Psoas muscle (tissue), 8 donors: Measurements from ENCODE around the gene RBFOX2. TPM values are rescaled to one million over a fixed set of nuclear protein-coding genes. Genes with fewer than 3 reads are reported as not detected.
A peak's percentile ranks its signal among the peaks of the same experiment; 100 is the strongest.
"Not testable (repeated sequence)": the region's sequence is repeated elsewhere in the genome, so short reads cannot be mapped to it uniquely, and the experiment has no call there.

ENCODE experiments used
- ATAC-seq, 4 donors: fragments of 200-7000 bp; cut with Tn5 transposase; one replicate each; pipeline ENCODE4 v1.9.1; 2020; ENCODE audit warnings: moderate library complexity in 3 of 4, mild to moderate bottlenecking in 2 of 4
- DNase-seq, 2 donors: peaks; one replicate each; pipeline ENCODE4 v3.0.0-alpha.2; 2020
- H3K27ac ChIP-seq: fragments of 200-600 bp; one replicate; pipeline ENCODE4 v1.8.0; 2022
- H3K27me3 ChIP-seq, 3 donors: fragments of 200-600 bp in 1 of 3; one replicate each; pipeline versions ENCODE4 v1.6.1 to v1.8.0; 2013 to 2022; ENCODE audit warnings: low read length in 2 of 3, mild to moderate bottlenecking in 2 of 3, moderate library complexity in 1 of 3; ENCODE audit not compliant: insufficient read depth in 3 of 3
- H3K36me3 ChIP-seq, 2 donors: fragments of 200-600 bp in 1 of 2; one replicate each; pipeline versions ENCODE4 v1.6.1 to v1.8.0; 2013 to 2022; ENCODE audit warnings: low read depth in 1 of 2, mild to moderate bottlenecking in 1 of 2, moderate library complexity in 1 of 2; ENCODE audit not compliant: insufficient read depth in 1 of 2
- H3K4me1 ChIP-seq: fragments of 200-600 bp; one replicate; pipeline ENCODE4 v1.8.0; 2022
- H3K4me3 ChIP-seq: fragments of 200-600 bp; one replicate; pipeline ENCODE4 v1.8.0; 2022; ENCODE audit warnings: mild to moderate bottlenecking
- H3K9me3 ChIP-seq: fragments of 200-600 bp; one replicate; pipeline ENCODE4 v1.8.0; 2022
- CTCF ChIP-seq: fragments of 200-600 bp; IDR thresholded peaks from one replicate; pipeline ENCODE4 v1.8.0; 2022; ENCODE audit warnings: antibody characterized with exemption
- WGBS, 3 donors: extraction: QIAGEN DNeasy Blood & Tissue Kit; methylation state at CpG; one replicate each; pipeline versions ENCODE4 v1.1.6 to v1.1.7; 2013; 5-methylcytosine and 5-hydroxymethylcytosine counted together
- intact Hi-C, 2 donors: fragments of 100-400 bp; cut with DNase I; formaldehyde crosslinking; loops; one replicate each; pipeline versions ENCODE4 v1.11.0 to v1.14.2; 2022
- polyA plus RNA-seq, 3 donors: library from polyadenylated mRNA; stranded (reverse); fragments of 200-250 nt; gene quantifications; one replicate each; pipeline ENCODE4 v1.2.3, GENCODE V29; 2013
- total RNA-seq, 4 donors: library from RNA; stranded (reverse); fragmentation: NEBNext Ultra II Directional in 2 of 4; extraction: Animal tissue kit (Norgen Biotek cat#: 25700) in 2 of 4; gene quantifications; one replicate each; pipeline versions ENCODE4 v1.2.1 to v1.2.4, GENCODE V29; 2021 to 2023
- donor health status: healthy with polysubstance abuse.
- donor health status: DM: no; HTN: no; CAD: no; lungs with moderate emphysema.
- donor health status: Bipolar disorder and iron deficiency.
- donor health status: healthy.
- donor health status: DM: yes; HTN: yes; CAD: no.
- donor health status: DM: no; HTN: no; CAD: no.
- donor health status: DM: no; HTN: no; CAD: no.
- donor health status: DM: yes; HTN: yes; CAD: no.

The RBFOX2 gene
- total and polyA plus RNA-seq, 7 donors: 7.7 to 50.4 (median 28.4) TPM

DNA sequence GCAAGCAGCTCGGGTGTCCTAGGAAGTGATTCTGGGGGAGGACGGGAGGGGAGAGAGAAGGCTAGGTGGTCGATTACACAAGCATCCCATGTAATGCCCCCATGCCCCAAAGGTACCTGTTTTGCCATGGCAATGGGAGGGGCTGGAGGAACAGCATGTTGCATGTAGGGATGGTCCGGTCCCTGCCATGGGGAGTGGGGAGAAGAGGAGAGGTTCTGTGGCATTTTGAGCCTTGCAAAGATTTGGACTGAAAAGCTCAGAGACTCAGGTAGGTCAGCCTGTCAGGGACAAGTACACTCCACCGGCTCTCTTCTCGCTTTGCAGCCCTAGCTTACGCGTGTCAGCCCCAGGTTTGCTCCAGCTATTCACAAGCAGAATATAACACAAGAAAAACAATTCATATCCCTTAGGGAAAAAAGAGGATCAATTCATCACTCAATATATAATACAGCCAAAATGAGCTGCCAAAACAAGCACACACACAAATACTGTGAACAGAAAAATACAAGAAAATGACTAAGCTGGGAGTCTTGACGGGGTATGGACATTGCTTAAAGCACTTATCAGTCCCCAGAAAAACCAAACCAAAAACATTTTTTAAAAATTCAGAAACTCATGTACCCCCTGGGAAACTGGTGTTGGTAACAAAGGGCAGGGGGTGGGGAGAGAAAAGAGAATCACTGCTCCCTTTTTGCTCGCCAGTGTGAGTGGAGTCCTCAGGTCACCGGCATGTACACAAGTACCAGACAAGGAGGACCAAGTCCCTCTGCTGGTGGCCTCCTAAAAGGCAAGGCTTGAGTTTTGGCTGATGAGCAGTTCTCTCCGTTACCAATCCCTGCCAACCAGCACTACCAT is 289.3 kb downstream of the RBFOX2 start:
- DNase-seq (no peak), ATAC-seq (peak; percentile 34 to 59 (median 48))
- Histone ChIP-seq H3K36me3 (peaks cover 0 to 35% of the 10 kb centered on the region in 2 donors), H3K9me3 (no peaks in the 10 kb centered on the region), H3K27me3 (no peaks in the 10 kb centered on the region), H3K27ac (peak overlapping the region; percentile 91), H3K4me3 (no peak overlapping the region), H3K4me1 (peaks cover 36% of the 10 kb centered on the region)
- intact Hi-C loops: loop anchor here in 1 of 2 donors (5.0 kb wide), 1 partner anchor 52 kb away; no protein-coding TSS in a partner anchor
- WGBS, 3 donors: 72 to 77% (median 76%) methylated on average over 12 of the region's 12 CpGs
- TF ChIP-seq CTCF: peak; percentile 41

GRCh38 chr22:35737886-35738285 is 290.7 kb downstream of the RBFOX2 start:
- ATAC-seq, H3K27ac ChIP-seq, H3K9me3 ChIP-seq, H3K27me3 ChIP-seq, H3K4me3 ChIP-seq, DNase-seq: not testable (repeated sequence)
- WGBS, 3 donors: 90 to 96% (median 96%) methylated on average over 6 of the region's 6 CpGs
- peaks cover 34% of the 10 kb centered on the region for H3K4me1 ChIP-seq
- peaks cover 0 to 23% of the 10 kb centered on the region in 2 donors for H3K36me3 ChIP-seq
- intact Hi-C loops: loop anchor here in 1 of 2 donors (5.0 kb wide), 1 partner anchor 51 kb away; no protein-coding TSS in a partner anchor

DNA sequence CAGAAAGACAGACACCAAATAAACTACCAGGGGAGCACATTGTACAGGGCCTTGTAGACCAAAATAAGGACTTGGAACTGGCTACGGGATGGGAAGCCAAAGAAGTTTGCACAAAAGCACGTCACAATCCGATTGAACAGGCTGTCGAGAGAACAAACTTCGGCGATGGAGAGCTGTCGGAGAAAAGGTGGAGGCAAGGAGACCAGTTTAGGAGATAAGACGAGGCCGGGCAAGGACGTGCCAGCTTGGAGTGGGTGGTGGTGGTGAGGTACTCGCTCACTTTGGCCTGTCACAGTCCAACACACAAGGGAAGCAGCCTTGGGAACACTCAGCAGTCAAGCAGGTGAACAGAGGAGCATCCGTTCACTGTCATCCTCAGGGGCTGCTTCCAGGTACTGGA is 291.9 kb downstream of the RBFOX2 start:
- H3K4me3 ChIP-seq: no peak overlapping the region
- intact Hi-C loops: loop anchor here in 1 of 2 donors (5.0 kb wide), 1 partner anchor 49 kb away; no protein-coding TSS in a partner anchor
- H3K4me1 ChIP-seq: peaks cover 23% of the 10 kb centered on the region
- H3K9me3 ChIP-seq: no peaks in the 10 kb centered on the region
- no peak overlapping the region for H3K27ac ChIP-seq
- ATAC-seq: no peak
- H3K36me3 ChIP-seq: peaks cover 0 to 19% of the 10 kb centered on the region in 2 donors
- no peaks in the 10 kb centered on the region for H3K27me3 ChIP-seq
- WGBS, 3 donors: 62 to 78% (median 65%) methylated on average over 12 of the region's 12 CpGs
- TF ChIP-seq CTCF: no peak
- no peak for DNase-seq

GRCh38 chr22:35736166-35736565 is 292.5 kb downstream of the RBFOX2 start:
- peaks cover 0 to 19% of the 10 kb centered on the region in 2 donors for H3K36me3 ChIP-seq
- H3K9me3 ChIP-seq: no peaks in the 10 kb centered on the region
- H3K27me3 ChIP-seq: no peaks in the 10 kb centered on the region
- intact Hi-C loops: loop anchor here in 1 of 2 donors (5.0 kb wide), 1 partner anchor 49 kb away; no protein-coding TSS in a partner anchor
- peaks cover 22% of the 10 kb centered on the region for H3K4me1 ChIP-seq
- 90 to 95% (median 93%) methylated on average over 5 of the region's 5 CpGs for WGBS, 3 donors
- H3K4me3 ChIP-seq: no peak overlapping the region
- DNase-seq (no peak), ATAC-seq (no peak)
- no peak for TF ChIP-seq CTCF
- no peak overlapping the region for H3K27ac ChIP-seq

- TF ChIP-seq CTCF: no peak
- WGBS, 3 donors: 61 to 92% (median 71%) methylated on average over 1 of the region's 1 CpG
- Histone ChIP-seq H3K27me3 (no peaks in the 10 kb centered on the region), H3K27ac (no peak overlapping the region), H3K9me3 (no peaks in the 10 kb centered on the region), H3K4me3 (no peak overlapping the region), H3K36me3 (peaks cover 0 to 19% of the 10 kb centered on the region in 2 donors), H3K4me1 (peaks cover 18% of the 10 kb centered on the region)
- intact Hi-C loops: loop anchor here in 1 of 2 donors (5.0 kb wide), 1 partner anchor 48 kb away; no protein-coding TSS in a partner anchor
- ATAC-seq (no peak), DNase-seq (no peak)
Observed at GRCh38 chr22:35735542-35735941, 293.1 kb downstream of the RBFOX2 start.
